Endodermal cell (in vitro differentiated cells): ENCODE data around the gene SDK1. TPM values are rescaled to one million over a fixed set of nuclear protein-coding genes. Genes with fewer than 3 reads are reported as not detected.

Experiments used
- DNase-seq: peaks from one replicate; pipeline ENCODE4 v3.0.0-alpha.2; 2017
- H3K27ac ChIP-seq: 2 replicates; pipeline ENCODE4 v1.5.1; 2013; ENCODE audit warnings: mild to moderate bottlenecking, low read depth, low read length, moderate library complexity
- H3K27me3 ChIP-seq: 2 replicates; pipeline ENCODE4 v1.6.1; 2013; ENCODE audit warnings: mild to moderate bottlenecking, low read length, moderate library complexity; ENCODE audit not compliant: insufficient read depth, control insufficient read depth, poor library complexity, severe bottlenecking
- H3K36me3 ChIP-seq: 2 replicates; pipeline ENCODE4 v1.7.0; 2013; ENCODE audit warnings: mild to moderate bottlenecking, low read length, moderate library complexity; ENCODE audit not compliant: control insufficient read depth, insufficient read depth
- H3K4me1 ChIP-seq: one replicate; pipeline ENCODE4 v1.7.0; 2013; ENCODE audit warnings: low read length; ENCODE audit not compliant: control insufficient read depth, insufficient read depth
- H3K4me3 ChIP-seq: 2 replicates; pipeline ENCODE4 v1.5.1; 2013; ENCODE audit warnings: mild to moderate bottlenecking, low read length, moderate library complexity
- H3K9ac ChIP-seq: 2 replicates; pipeline ENCODE4 v1.6.1; 2013; ENCODE audit warnings: mild to moderate bottlenecking, low read length, moderate library complexity; ENCODE audit not compliant: poor library complexity, severe bottlenecking; ENCODE audit errors: extremely low read depth
- H3K9me3 ChIP-seq: 2 replicates; pipeline ENCODE4 v1.6.1; 2013; ENCODE audit warnings: mild to moderate bottlenecking, low read length, moderate library complexity; ENCODE audit not compliant: control insufficient read depth
- H3K27ac Mint-ChIP-seq: 2 replicates; pipeline ENCODE4 v1.8.0; 2020; ENCODE audit warnings: mixed read lengths
- H3K27me3 Mint-ChIP-seq: 2 replicates; pipeline ENCODE4 v1.8.0; 2021; ENCODE audit warnings: mild to moderate bottlenecking, mixed read lengths; ENCODE audit not compliant: insufficient read depth
- H3K36me3 Mint-ChIP-seq: 2 replicates; pipeline ENCODE4 v1.8.0; 2020; ENCODE audit warnings: low read depth, mixed read lengths
- H3K4me1 Mint-ChIP-seq: 2 replicates; pipeline ENCODE4 v1.8.0; 2020; ENCODE audit warnings: mixed read lengths
- H3K4me3 Mint-ChIP-seq: 2 replicates; pipeline ENCODE4 v1.8.0; 2020; ENCODE audit warnings: mild to moderate bottlenecking, moderate library complexity, mixed read lengths
- H3K9me3 Mint-ChIP-seq: 2 replicates; pipeline ENCODE4 v1.8.0; 2020; ENCODE audit warnings: mild to moderate bottlenecking, mixed read lengths
- CTCF ChIP-seq: fragments of 200-600 bp; sonication (generic); conservative IDR thresholded peaks from 2 replicates; pipeline ENCODE4 v1.5.0; 2021; ENCODE audit warnings: antibody characterized with exemption, mild to moderate bottlenecking
- WGBS, 2 experiments: methylation state at CpG; one replicate each; pipeline versions ENCODE4 v1.1.5 to v1.1.7; 2013; ENCODE audit warnings: missing lambda C conversion rate in 2 of 2, mixed read lengths in 1 of 2; ENCODE audit not compliant: insufficient coverage in 1 of 2, insufficient read length in 1 of 2; 5-methylcytosine and 5-hydroxymethylcytosine counted together
- total RNA-seq, 2 donors: library from RNA; stranded (reverse); fragmentation: NEBNext Ultra II Directional in 1 of 2; extraction: Animal tissue kit (Norgen Biotek cat#: 25700) in 1 of 2; gene quantifications; 2 replicates in 1 of 2; 3 replicates in 1 of 2; pipeline ENCODE4 v1.2.1, GENCODE V29; 2021

The SDK1 gene
- total RNA-seq, 2 donors from 2014 or later: 22.7 to 23.1 TPM

DNA sequence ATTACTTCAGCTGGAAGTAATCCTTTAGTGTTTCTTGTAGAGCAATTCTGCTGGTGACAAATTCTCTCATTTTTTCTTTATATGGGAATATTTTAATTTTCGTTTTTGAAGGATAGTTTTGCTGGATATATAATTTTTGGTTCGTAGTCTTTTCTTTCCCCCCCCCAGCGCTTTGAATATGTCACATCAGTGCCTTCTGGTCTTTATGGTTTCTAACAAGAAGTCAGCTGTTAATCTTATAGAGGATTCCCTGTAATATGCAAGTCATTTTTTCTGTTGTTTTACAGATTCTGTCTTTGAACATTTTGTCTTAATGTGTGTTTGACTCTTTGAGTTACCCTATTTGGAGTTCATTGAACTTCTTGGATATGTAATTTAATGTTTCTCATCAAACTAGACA, 96.3 kb downstream of the SDK1 start:
- H3K9ac ChIP-seq: no peak overlapping the region
- H3K27me3 ChIP-seq: no peaks in the 10 kb centered on the region
- H3K36me3 ChIP-seq: no peaks in the 10 kb centered on the region
- Mint-ChIP-seq H3K9me3 (peaks cover 26% of the 10 kb centered on the region), H3K27me3 (no peaks in the 10 kb centered on the region), H3K4me3 (no peak overlapping the region), H3K36me3 (peaks cover 8% of the 10 kb centered on the region), H3K4me1 (peaks cover 4% of the 10 kb centered on the region), H3K27ac (no peak overlapping the region)
- peak overlapping the region; percentile 8 for H3K4me3 ChIP-seq
- peaks cover 31% of the 10 kb centered on the region for H3K9me3 ChIP-seq
- no peak overlapping the region for H3K27ac ChIP-seq
- TF ChIP-seq CTCF: no peak
- DNase-seq: no peak
- H3K4me1 ChIP-seq: no peaks in the 10 kb centered on the region
- WGBS, 2 experiments: 95% methylated on average over 2 of the region's 3 CpGs; no CpG with 5 or more reads in 1 of the 2 experiments

DNA sequence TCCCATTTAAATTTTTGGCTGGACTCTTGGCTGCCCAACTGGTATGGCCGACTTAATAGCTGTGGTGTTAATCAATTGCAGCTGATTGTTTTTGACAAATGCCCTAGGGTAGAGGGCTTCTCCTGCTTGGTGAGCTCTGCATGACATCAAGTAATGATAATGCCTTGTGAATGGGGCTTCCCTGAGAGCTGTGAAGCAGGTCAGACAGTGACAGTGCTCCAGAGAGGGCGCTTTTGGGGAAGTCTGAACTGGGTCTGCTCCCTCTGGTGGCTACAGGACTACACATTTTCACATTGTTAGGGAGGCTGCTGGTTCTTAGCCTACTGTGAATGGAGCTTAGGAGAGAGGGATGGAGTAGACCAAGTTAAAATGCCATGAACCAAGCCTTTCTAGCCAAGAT, 98.8 kb downstream of the SDK1 start:
- peak; percentile 95 for DNase-seq
- peak; percentile 92 for TF ChIP-seq CTCF

GRCh38 chr7:3404501-3404900, 103.4 kb downstream of the SDK1 start:
- no peak overlapping the region for H3K4me3 ChIP-seq
- DNase-seq: no peak
- peaks cover 11% of the 10 kb centered on the region for H3K4me1 ChIP-seq
- H3K4me1 Mint-ChIP-seq: peaks cover 32% of the 10 kb centered on the region
- no peaks in the 10 kb centered on the region for H3K27me3 ChIP-seq
- no peaks in the 10 kb centered on the region for H3K36me3 Mint-ChIP-seq
- no peak for TF ChIP-seq CTCF
- H3K9ac ChIP-seq: no peak overlapping the region
- no peak overlapping the region for H3K27ac ChIP-seq
- 78 to 94% methylated on average over 1 of the region's 1 CpG for WGBS, 2 experiments
- H3K9me3 Mint-ChIP-seq: peaks cover 3% of the 10 kb centered on the region
- H3K27me3 Mint-ChIP-seq: no peaks in the 10 kb centered on the region
- no peak overlapping the region for H3K27ac Mint-ChIP-seq
- no peaks in the 10 kb centered on the region for H3K36me3 ChIP-seq
- H3K9me3 ChIP-seq: no peaks in the 10 kb centered on the region
- no peak overlapping the region for H3K4me3 Mint-ChIP-seq

More for the DNA sequence above, 98.8 kb downstream of the SDK1 start:
- no peak overlapping the region for H3K27ac Mint-ChIP-seq
- Histone ChIP-seq H3K4me1 (no peaks in the 10 kb centered on the region), H3K4me3 (no peak overlapping the region), H3K27ac (no peak overlapping the region), H3K36me3 (no peaks in the 10 kb centered on the region), H3K9ac (no peak overlapping the region), H3K27me3 (no peaks in the 10 kb centered on the region), H3K9me3 (peaks cover 31% of the 10 kb centered on the region)
- peaks cover 8% of the 10 kb centered on the region for H3K36me3 Mint-ChIP-seq
- WGBS, 2 experiments: 6% methylated on average over 2 of the region's 2 CpGs; no CpG with 5 or more reads in 1 of the 2 experiments
- peaks cover 15% of the 10 kb centered on the region for H3K4me1 Mint-ChIP-seq
- H3K4me3 Mint-ChIP-seq: no peak overlapping the region
- peaks cover 26% of the 10 kb centered on the region for H3K9me3 Mint-ChIP-seq
- no peaks in the 10 kb centered on the region for H3K27me3 Mint-ChIP-seq
